MM.1S (cell line): ENCODE results near the gene MIB2.

ENCODE experiments used
- DNase-seq: peaks from one replicate; pipeline ENCODE4 v3.0.0-alpha.2; 2015
- H2AFZ ChIP-seq: fragments of 300-600 bp; sonication (generic); 2 replicates; pipeline ENCODE4 v1.6.0; 2016; ENCODE audit warnings: antibody characterized with exemption, low read length
- H3F3A ChIP-seq: fragments of 300-600 bp; sonication (generic); 2 replicates; pipeline ENCODE4 v1.6.1; 2016; ENCODE audit warnings: mild to moderate bottlenecking, antibody characterized with exemption, low read length, moderate library complexity, mixed read lengths; ENCODE audit not compliant: insufficient read depth
- H3K27ac ChIP-seq: fragments of 300-600 bp; sonication (generic); 2 replicates; pipeline ENCODE4 v1.5.1; 2016; ENCODE audit warnings: mild to moderate bottlenecking, low read length
- H3K27me3 ChIP-seq: fragments of 300-600 bp; sonication (generic); replicated peaks from 2 replicates; pipeline ENCODE4 v1.6.0; 2016; ENCODE audit warnings: low read length; ENCODE audit not compliant: insufficient read depth
- H3K36me3 ChIP-seq: fragments of 300-600 bp; sonication (generic); replicated peaks from 2 replicates; pipeline ENCODE4 v1.6.1; 2016; ENCODE audit warnings: mild to moderate bottlenecking, low read length, mixed read lengths; ENCODE audit not compliant: insufficient read depth
- H3K4me1 ChIP-seq: fragments of 300-600 bp; sonication (generic); 2 replicates; pipeline ENCODE4 v1.6.1; 2016; ENCODE audit warnings: low read length, mixed read lengths
- H3K4me2 ChIP-seq: fragments of 300-600 bp; sonication (generic); 2 replicates; pipeline ENCODE4 v1.6.0; 2016; ENCODE audit warnings: low read depth, low read length
- H3K4me3 ChIP-seq: fragments of 300-600 bp; sonication (generic); 2 replicates; pipeline ENCODE4 v1.5.1; 2016; ENCODE audit warnings: low read length, mixed read lengths
- H3K79me2 ChIP-seq: fragments of 300-600 bp; sonication (generic); 2 replicates; pipeline ENCODE4 v1.6.1; 2016; ENCODE audit warnings: mixed run types, low read length, mixed read lengths
- H3K9ac ChIP-seq: fragments of 300-600 bp; sonication (generic); 2 replicates; pipeline ENCODE4 v1.6.1; 2016; ENCODE audit warnings: low read length, mixed read lengths
- H3K9me2 ChIP-seq: fragments of 300-600 bp; sonication (generic); replicated peaks from 2 replicates; pipeline ENCODE4 v1.6.1; 2016; ENCODE audit warnings: mild to moderate bottlenecking, low read length, mixed read lengths; ENCODE audit not compliant: insufficient read depth
- H3K9me3 ChIP-seq: fragments of 300-600 bp; sonication (generic); replicated peaks from 2 replicates; pipeline ENCODE4 v1.6.1; 2016; ENCODE audit warnings: mild to moderate bottlenecking, low read length, mixed read lengths; ENCODE audit not compliant: insufficient read depth
- H4K20me1 ChIP-seq: fragments of 300-600 bp; sonication (generic); 2 replicates; pipeline ENCODE4 v1.6.1; 2016; ENCODE audit warnings: mild to moderate bottlenecking, low read length, moderate library complexity, mixed read lengths; ENCODE audit not compliant: insufficient read depth
- CTCF ChIP-seq: fragments of 300-600 bp; sonication (generic); IDR thresholded peaks from 2 replicates; pipeline ENCODE4 v1.5.1; 2016; ENCODE audit warnings: antibody characterized with exemption, low read length, mixed read lengths
- EZH2 ChIP-seq: fragments of 300-600 bp; sonication (generic); optimal IDR thresholded peaks from 2 replicates; pipeline ENCODE3; 2017; ENCODE audit warnings: low read depth, mild to moderate bottlenecking, antibody characterized with exemption, low read length, mixed read lengths
- EZH2phosphoT487 ChIP-seq: fragments of 300-600 bp; sonication (generic); IDR thresholded peaks from 2 replicates; pipeline ENCODE4 v1.6.1; 2018; ENCODE audit warnings: antibody characterized with exemption, low read length

MIB2 gene

GRCh38 chr1:1619917-1620361 lies 4.6 kb downstream of the MIB2 start:
- peaks cover 9% of the 10 kb centered on the region for H3K79me2 ChIP-seq
- no peak for DNase-seq
- no peaks in the 10 kb centered on the region for H3K36me3 ChIP-seq
- no peaks in the 10 kb centered on the region for H3K27me3 ChIP-seq
- H3K9ac ChIP-seq: no peak overlapping the region
- H3K9me3 ChIP-seq: no peaks in the 10 kb centered on the region
- H3K4me1 ChIP-seq: no peaks in the 10 kb centered on the region
- H3K4me3 ChIP-seq: no peak overlapping the region
- TF ChIP-seq CTCF (peak; percentile 22), EZH2phosphoT487 (no peak), EZH2 (no peak)
- no peak overlapping the region for H2AFZ ChIP-seq
- H3K27ac ChIP-seq: no peak overlapping the region
- no peaks in the 10 kb centered on the region for H4K20me1 ChIP-seq
- H3K9me2 ChIP-seq: no peaks in the 10 kb centered on the region
- peaks cover 3% of the 10 kb centered on the region; the same call in 1 of the 2 replicates for H3F3A ChIP-seq
- no peak overlapping the region for H3K4me2 ChIP-seq

- H3K4me1 ChIP-seq: no peaks in the 10 kb centered on the region
- no peaks in the 10 kb centered on the region for H3K9me3 ChIP-seq
- no peak for DNase-seq
- H3K79me2 ChIP-seq: peaks cover 9% of the 10 kb centered on the region
- no peak overlapping the region for H3K4me2 ChIP-seq
- TF ChIP-seq EZH2phosphoT487 (no peak), CTCF (no peak), EZH2 (no peak)
- no peak overlapping the region for H3K4me3 ChIP-seq
- no peaks in the 10 kb centered on the region for H3K9me2 ChIP-seq
- no peak overlapping the region for H3K27ac ChIP-seq
- no peaks in the 10 kb centered on the region for H3F3A ChIP-seq
- no peaks in the 10 kb centered on the region for H4K20me1 ChIP-seq
- H2AFZ ChIP-seq: no peak overlapping the region
- H3K36me3 ChIP-seq: no peaks in the 10 kb centered on the region
- H3K9ac ChIP-seq: no peak overlapping the region
- no peaks in the 10 kb centered on the region for H3K27me3 ChIP-seq
Observed at GRCh38 chr1:1620433-1621139, 5.3 kb downstream of the MIB2 start.

- TF ChIP-seq CTCF (no peak), EZH2 (no peak), EZH2phosphoT487 (no peak)
- Histone ChIP-seq H3K9ac (no peak overlapping the region), H3K79me2 (peaks cover 7% of the 10 kb centered on the region), H3F3A (no peaks in the 10 kb centered on the region), H3K9me3 (no peaks in the 10 kb centered on the region), H3K9me2 (no peaks in the 10 kb centered on the region), H3K27me3 (no peaks in the 10 kb centered on the region), H4K20me1 (no peaks in the 10 kb centered on the region), H3K4me2 (no peak overlapping the region), H3K36me3 (no peaks in the 10 kb centered on the region), H3K4me1 (no peaks in the 10 kb centered on the region), H2AFZ (no peak overlapping the region), H3K4me3 (no peak overlapping the region), H3K27ac (no peak overlapping the region)
- DNase-seq: no peak
Observed at GRCh38 chr1:1621173-1622009, 6.1 kb downstream of the MIB2 start.
